OCI-LY7 (cell line): ENCODE data around the gene SV2C.
"Not testable (repeated sequence)": the region's sequence is repeated elsewhere in the genome, so short reads cannot be mapped to it uniquely, and the experiment has no call there.

Source experiments
- EZH2phosphoT487 ChIP-seq: fragments of 200-600 bp; sonication (generic); IDR thresholded peaks from 2 replicates; pipeline ENCODE4 v1.6.1; 2018; ENCODE audit warnings: low read depth, borderline replicate concordance, mild to moderate bottlenecking, mixed run types, antibody characterized with exemption, low read length, moderate library complexity, mixed read lengths
- TF ChIP-seq, protein P1 (sequence below): fragments of 200-600 bp; sonication (generic); conservative IDR thresholded peaks from 2 replicates; pipeline ENCODE4 v1.5.1; 2014; ENCODE audit warnings: mild to moderate bottlenecking, antibody characterized with exemption, low read length, moderate library complexity, mixed read lengths

DNA sequence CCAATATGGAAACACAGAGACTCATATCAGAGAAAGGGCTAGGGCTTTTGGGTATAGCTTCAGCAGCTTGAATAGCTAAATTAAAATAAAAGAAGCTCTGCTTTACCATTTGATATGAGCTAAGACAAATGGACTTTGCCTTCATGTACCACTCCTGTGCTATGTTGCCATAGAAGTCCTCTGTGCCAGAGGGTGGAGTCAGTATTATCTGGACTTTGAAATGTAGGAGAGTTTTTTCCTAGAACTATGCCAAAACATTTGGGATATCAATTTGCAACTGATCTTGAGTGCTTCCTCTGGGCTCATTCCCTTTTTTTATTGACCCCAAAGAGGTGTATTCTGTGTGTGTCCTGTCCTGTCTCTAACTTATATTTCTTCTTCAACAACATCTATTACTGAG, 219.5 kb downstream of the SV2C start:
- TF ChIP-seq, protein P1, sequence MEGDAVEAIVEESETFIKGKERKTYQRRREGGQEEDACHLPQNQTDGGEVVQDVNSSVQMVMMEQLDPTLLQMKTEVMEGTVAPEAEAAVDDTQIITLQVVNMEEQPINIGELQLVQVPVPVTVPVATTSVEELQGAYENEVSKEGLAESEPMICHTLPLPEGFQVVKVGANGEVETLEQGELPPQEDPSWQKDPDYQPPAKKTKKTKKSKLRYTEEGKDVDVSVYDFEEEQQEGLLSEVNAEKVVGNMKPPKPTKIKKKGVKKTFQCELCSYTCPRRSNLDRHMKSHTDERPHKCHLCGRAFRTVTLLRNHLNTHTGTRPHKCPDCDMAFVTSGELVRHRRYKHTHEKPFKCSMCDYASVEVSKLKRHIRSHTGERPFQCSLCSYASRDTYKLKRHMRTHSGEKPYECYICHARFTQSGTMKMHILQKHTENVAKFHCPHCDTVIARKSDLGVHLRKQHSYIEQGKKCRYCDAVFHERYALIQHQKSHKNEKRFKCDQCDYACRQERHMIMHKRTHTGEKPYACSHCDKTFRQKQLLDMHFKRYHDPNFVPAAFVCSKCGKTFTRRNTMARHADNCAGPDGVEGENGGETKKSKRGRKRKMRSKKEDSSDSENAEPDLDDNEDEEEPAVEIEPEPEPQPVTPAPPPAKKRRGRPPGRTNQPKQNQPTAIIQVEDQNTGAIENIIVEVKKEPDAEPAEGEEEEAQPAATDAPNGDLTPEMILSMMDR, result not testable (repeated sequence)
- not testable (repeated sequence) for TF ChIP-seq EZH2phosphoT487
